IPS-18a (cell line): ENCODE data around the gene TTC39A.

Source experiments
- H3K27ac ChIP-seq: one replicate; pipeline ENCODE4 v1.5.1; 2013; ENCODE audit warnings: low read length
- H3K27me3 ChIP-seq: one replicate; pipeline ENCODE4 v1.6.1; 2013; ENCODE audit warnings: mild to moderate bottlenecking, low read length; ENCODE audit not compliant: control insufficient read depth, insufficient read depth
- H3K36me3 ChIP-seq: one replicate; pipeline ENCODE4 v1.6.1; 2013; ENCODE audit warnings: low read depth, low read length; ENCODE audit not compliant: control insufficient read depth
- H3K4me1 ChIP-seq: one replicate; pipeline ENCODE4 v1.6.1; 2013; ENCODE audit warnings: low read depth, low read length; ENCODE audit not compliant: control insufficient read depth
- H3K4me3 ChIP-seq: one replicate; pipeline ENCODE4 v1.5.1; 2013; ENCODE audit warnings: low read length
- H3K9ac ChIP-seq: one replicate; pipeline ENCODE4 v1.6.1; 2013; ENCODE audit warnings: mild to moderate bottlenecking, low read length, moderate library complexity
- H3K9me3 ChIP-seq: one replicate; pipeline ENCODE4 v1.6.1; 2013; ENCODE audit warnings: low read depth, low read length; ENCODE audit not compliant: control insufficient read depth

TTC39A gene

GRCh38 chr1:51330331-51331201, at the start of gene TTC39A:
TTC39A (minus strand) TSS chr1:51330562; CDS start chr1:51330477, 85 bp downstream.
- Histone ChIP-seq H3K27me3 (peaks cover 19% of the 10 kb centered on the region), H3K4me3 (peak within 1 kb of the TSS; percentile 71), H3K36me3 (no peaks in the 10 kb centered on the region), H3K4me1 (peaks cover 9% of the 10 kb centered on the region), H3K27ac (no peak within 1 kb of the TSS), H3K9me3 (no peaks in the 10 kb centered on the region), H3K9ac (peak within 1 kb of the TSS; percentile 48)

DNA sequence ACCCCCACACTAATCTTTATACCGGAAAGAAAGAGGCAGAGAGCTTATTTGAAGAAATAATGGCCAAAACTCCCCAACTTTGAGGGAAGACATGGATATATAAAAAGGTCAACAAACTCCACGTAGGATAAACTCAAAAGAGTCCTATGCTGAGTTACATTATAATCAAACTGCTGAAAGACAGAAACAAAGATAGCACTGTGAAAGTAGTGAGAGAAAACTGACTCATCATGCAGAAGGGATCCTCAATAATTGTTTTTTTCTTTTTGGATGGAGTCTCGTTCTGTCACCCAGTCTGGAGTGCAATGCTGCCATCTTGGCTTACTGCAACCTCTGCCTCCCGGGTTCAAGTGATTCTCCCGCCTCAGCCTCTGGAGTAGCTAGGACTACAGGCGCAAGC, 48.5 kb upstream of the TTC39A start:
- no peaks in the 10 kb centered on the region for H3K9me3 ChIP-seq
- H3K27ac ChIP-seq, result no peak overlapping the region
- no peaks in the 10 kb centered on the region for H3K27me3 ChIP-seq
- H3K4me1 ChIP-seq, result no peaks in the 10 kb centered on the region
- no peaks in the 10 kb centered on the region for H3K36me3 ChIP-seq
- no peak overlapping the region for H3K9ac ChIP-seq
- no peak overlapping the region for H3K4me3 ChIP-seq

GRCh38 chr1:51373898-51374297, 43.5 kb upstream of the TTC39A start:
- Histone ChIP-seq H3K9me3 (no peaks in the 10 kb centered on the region), H3K4me1 (no peaks in the 10 kb centered on the region), H3K4me3 (no peak overlapping the region), H3K36me3 (peaks cover 13% of the 10 kb centered on the region), H3K27me3 (no peaks in the 10 kb centered on the region), H3K9ac (no peak overlapping the region), H3K27ac (no peak overlapping the region)

DNA sequence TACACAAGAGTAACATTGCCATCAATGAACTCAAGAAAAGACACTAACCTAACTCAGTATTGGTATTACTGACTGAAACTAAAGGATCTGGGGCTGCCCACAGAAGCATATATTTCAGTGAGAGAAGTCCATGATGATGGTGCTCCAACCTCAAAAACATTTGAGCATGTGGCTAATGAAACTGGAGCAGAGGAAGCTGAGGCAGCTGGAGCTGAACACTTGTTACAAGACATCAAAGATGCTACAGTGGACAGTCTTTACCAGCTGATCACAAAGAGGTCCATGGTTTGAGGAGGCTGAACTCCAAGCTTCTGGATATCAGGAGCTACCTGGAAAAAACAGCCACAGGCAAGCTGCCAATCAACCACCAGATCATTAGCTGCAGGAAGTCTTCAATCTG, 42.2 kb upstream of the TTC39A start:
- Histone ChIP-seq H3K9ac (no peak overlapping the region), H3K27me3 (no peaks in the 10 kb centered on the region), H3K4me1 (no peaks in the 10 kb centered on the region), H3K9me3 (no peaks in the 10 kb centered on the region), H3K36me3 (peaks cover 13% of the 10 kb centered on the region), H3K4me3 (no peak overlapping the region), H3K27ac (no peak overlapping the region)

DNA sequence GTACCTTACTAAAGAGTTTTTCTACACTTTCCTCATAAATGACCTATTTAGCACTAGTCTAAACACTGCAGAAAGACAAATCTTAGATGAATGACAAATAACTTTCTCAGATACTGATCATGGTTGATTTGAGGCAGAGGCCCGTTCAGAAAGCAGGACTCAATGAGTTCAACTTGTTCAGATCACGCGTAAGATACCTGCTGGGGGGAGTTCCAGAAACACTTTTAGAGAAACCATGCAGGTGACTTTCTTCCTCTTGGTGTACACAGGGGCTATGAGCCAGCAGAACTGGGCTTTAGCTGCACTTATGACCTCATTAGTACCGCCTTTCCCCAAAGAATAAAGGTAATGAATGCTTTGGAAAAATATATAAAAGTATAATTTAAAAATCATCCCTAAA, 38.8 kb upstream of the TTC39A start:
- no peaks in the 10 kb centered on the region for H3K4me1 ChIP-seq
- no peak overlapping the region for H3K4me3 ChIP-seq
- no peak overlapping the region for H3K27ac ChIP-seq
- H3K9ac ChIP-seq, result no peak overlapping the region
- no peaks in the 10 kb centered on the region for H3K27me3 ChIP-seq
- peaks cover 22% of the 10 kb centered on the region for H3K36me3 ChIP-seq
- no peaks in the 10 kb centered on the region for H3K9me3 ChIP-seq

DNA sequence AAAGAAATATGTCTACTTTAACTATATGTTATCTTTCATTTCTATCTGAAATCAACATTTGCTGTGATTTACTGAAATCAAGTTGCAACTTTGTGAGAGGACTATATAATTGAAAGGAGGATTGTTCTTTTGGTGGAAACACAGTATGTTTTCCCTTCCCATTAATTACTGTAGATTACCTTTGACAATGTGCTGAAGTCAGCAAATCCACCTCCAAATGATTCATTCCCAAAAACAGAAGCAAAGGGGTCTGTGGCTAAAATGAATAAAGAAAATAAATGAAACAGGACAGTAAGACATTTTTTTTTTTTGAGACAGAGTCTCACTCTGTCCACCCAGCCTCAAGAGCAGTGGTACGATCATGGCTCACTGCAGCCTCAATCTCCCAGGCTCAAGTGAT, 35.4 kb upstream of the TTC39A start:
- Histone ChIP-seq H3K9me3 (no peaks in the 10 kb centered on the region), H3K4me1 (no peaks in the 10 kb centered on the region), H3K27ac (no peak overlapping the region), H3K9ac (no peak overlapping the region), H3K27me3 (no peaks in the 10 kb centered on the region), H3K4me3 (no peak overlapping the region), H3K36me3 (peaks cover 18% of the 10 kb centered on the region)

GRCh38 chr1:51359879-51360278, 29.5 kb upstream of the TTC39A start:
- H3K9me3 ChIP-seq, result no peaks in the 10 kb centered on the region
- no peaks in the 10 kb centered on the region for H3K27me3 ChIP-seq
- H3K36me3 ChIP-seq, result peaks cover 14% of the 10 kb centered on the region
- no peak overlapping the region for H3K27ac ChIP-seq
- no peak overlapping the region for H3K9ac ChIP-seq
- no peaks in the 10 kb centered on the region for H3K4me1 ChIP-seq
- H3K4me3 ChIP-seq, result no peak overlapping the region

GRCh38 chr1:51355382-51355781, 25.0 kb upstream of the TTC39A start:
- Histone ChIP-seq H3K4me1 (no peaks in the 10 kb centered on the region), H3K9me3 (no peaks in the 10 kb centered on the region), H3K27ac (no peak overlapping the region), H3K4me3 (no peak overlapping the region), H3K9ac (no peak overlapping the region), H3K27me3 (no peaks in the 10 kb centered on the region), H3K36me3 (peaks cover 5% of the 10 kb centered on the region)

- H3K4me3 ChIP-seq, result no peak overlapping the region
- no peaks in the 10 kb centered on the region for H3K4me1 ChIP-seq
- H3K9ac ChIP-seq, result no peak overlapping the region
- H3K36me3 ChIP-seq, result peaks cover 5% of the 10 kb centered on the region
- H3K27ac ChIP-seq, result no peak overlapping the region
- no peaks in the 10 kb centered on the region for H3K9me3 ChIP-seq
- no peaks in the 10 kb centered on the region for H3K27me3 ChIP-seq
These were observed 24.1 kb upstream of the TTC39A start for GRCh38 chr1:51354416-51354815.

- Histone ChIP-seq H3K4me3 (no peak overlapping the region), H3K27me3 (no peaks in the 10 kb centered on the region), H3K9me3 (no peaks in the 10 kb centered on the region), H3K27ac (no peak overlapping the region), H3K9ac (no peak overlapping the region), H3K4me1 (no peaks in the 10 kb centered on the region), H3K36me3 (peaks cover 5% of the 10 kb centered on the region)
These were observed 21.5 kb upstream of the TTC39A start for GRCh38 chr1:51351907-51352306.

GRCh38 chr1:51349862-51350261, 19.5 kb upstream of the TTC39A start:
- Histone ChIP-seq H3K27ac (no peak overlapping the region), H3K4me1 (no peaks in the 10 kb centered on the region), H3K36me3 (peaks cover 1% of the 10 kb centered on the region), H3K9ac (no peak overlapping the region), H3K9me3 (no peaks in the 10 kb centered on the region), H3K27me3 (no peaks in the 10 kb centered on the region), H3K4me3 (no peak overlapping the region)

DNA sequence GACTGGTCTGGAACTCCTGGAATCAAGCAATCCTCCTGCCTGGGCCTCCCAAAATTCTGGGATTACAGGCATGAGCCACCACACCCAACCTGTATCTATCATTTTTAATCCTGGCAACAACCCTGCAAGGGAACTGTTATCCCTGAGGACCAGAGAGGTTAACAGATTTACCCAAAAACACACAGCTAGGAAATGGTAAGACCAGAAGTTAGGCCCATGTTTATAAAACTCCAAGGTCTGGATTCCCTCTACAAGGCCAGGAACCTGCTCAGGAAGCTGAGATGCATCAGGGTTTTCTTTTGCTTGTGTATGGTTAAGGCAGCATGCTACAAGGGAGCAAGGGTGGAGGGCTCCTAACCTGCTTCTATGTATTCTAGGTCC, 17.8 kb upstream of the TTC39A start:
- no peaks in the 10 kb centered on the region for H3K9me3 ChIP-seq
- H3K27me3 ChIP-seq, result peaks cover 15% of the 10 kb centered on the region
- H3K9ac ChIP-seq, result no peak overlapping the region
- no peak overlapping the region for H3K27ac ChIP-seq
- H3K4me3 ChIP-seq, result no peak overlapping the region
- no peaks in the 10 kb centered on the region for H3K4me1 ChIP-seq
- no peaks in the 10 kb centered on the region for H3K36me3 ChIP-seq
